HG03432 (cell line): Measurements from ENCODE around the gene LDB2.

ENCODE experiments used
- ATAC-seq: cut with Tn5 transposase; IDR thresholded peaks from one replicate; pipeline ENCODE4 v1.9.1; 2021; ENCODE audit warnings: mild to moderate bottlenecking, moderate library complexity; ENCODE audit not compliant: unreplicated experiment

LDB2 gene

GRCh38 chr4:16692961-16693506 is 205.4 kb downstream of the LDB2 start:
- ATAC-seq: no peak

- ATAC-seq: no peak
These were observed 205.9 kb downstream of the LDB2 start for GRCh38 chr4:16692524-16692923.

- ATAC-seq: no peak
These were observed 206.4 kb downstream of the LDB2 start for GRCh38 chr4:16692046-16692445.

- ATAC-seq: no peak
These were observed 207.0 kb downstream of the LDB2 start for GRCh38 chr4:16691450-16691849.

- no peak for ATAC-seq
These were observed 210.6 kb downstream of the LDB2 start for GRCh38 chr4:16687845-16688244.

- ATAC-seq: no peak
These were observed 211.4 kb downstream of the LDB2 start for GRCh38 chr4:16687011-16687410.

GRCh38 chr4:16686195-16686594 is 212.2 kb downstream of the LDB2 start:
- ATAC-seq: no peak

GRCh38 chr4:16685536-16685935 is 212.9 kb downstream of the LDB2 start:
- no peak for ATAC-seq

- ATAC-seq: no peak
These were observed 213.5 kb downstream of the LDB2 start for GRCh38 chr4:16684935-16685334.

GRCh38 chr4:16684097-16684496 is 214.3 kb downstream of the LDB2 start:
- no peak for ATAC-seq

GRCh38 chr4:16682975-16683374 is 215.5 kb downstream of the LDB2 start:
- ATAC-seq: no peak

- ATAC-seq: no peak
These were observed 221.2 kb downstream of the LDB2 start for GRCh38 chr4:16677001-16677944.

GRCh38 chr4:16676230-16676770 is 222.1 kb downstream of the LDB2 start:
- no peak for ATAC-seq

- no peak for ATAC-seq
These were observed 224.4 kb downstream of the LDB2 start for GRCh38 chr4:16674082-16674481.

- ATAC-seq: no peak
These were observed 226.0 kb downstream of the LDB2 start for GRCh38 chr4:16672421-16672820.

- no peak for ATAC-seq
These were observed 226.7 kb downstream of the LDB2 start for GRCh38 chr4:16671741-16672140.

- ATAC-seq: no peak
These were observed 227.7 kb downstream of the LDB2 start for GRCh38 chr4:16670727-16671126.

GRCh38 chr4:16669036-16669435 is 229.4 kb downstream of the LDB2 start:
- ATAC-seq: no peak

GRCh38 chr4:16668488-16668887 is 230.0 kb downstream of the LDB2 start:
- ATAC-seq: no peak

GRCh38 chr4:16667464-16667863 is 231.0 kb downstream of the LDB2 start:
- no peak for ATAC-seq

GRCh38 chr4:16665942-16666551 is 232.4 kb downstream of the LDB2 start:
- ATAC-seq: peak; percentile 52

- no peak for ATAC-seq
These were observed 234.7 kb downstream of the LDB2 start for GRCh38 chr4:16663732-16664131.
